Right lobe of liver (tissue), 6 donors: ENCODE measurements around the gene DDX25. TPM values are rescaled to one million over a fixed set of nuclear protein-coding genes. Genes with fewer than 3 reads are reported as not detected.

Source experiments
- ATAC-seq, 4 donors: fragments of 200-7000 bp; cut with Tn5 transposase; one replicate each; pipeline ENCODE4 v1.9.1; 2020; ENCODE audit warnings: mild to moderate bottlenecking in 4 of 4, moderate library complexity in 4 of 4
- DNase-seq, 3 donors: peaks; one replicate each; pipeline ENCODE4 v3.0.0-alpha.2; 2020
- H3K27ac ChIP-seq, 3 donors: fragments of 200-600 bp; one replicate each; pipeline ENCODE4 v1.8.0; 2022
- H3K27me3 ChIP-seq, 2 donors: fragments of 200-600 bp; one replicate each; pipeline ENCODE4 v1.8.0; 2022
- H3K36me3 ChIP-seq, 4 donors: fragments of 200-600 bp; sonication (generic) in 1 of 4; one replicate each; pipeline versions ENCODE4 v1.5.1 to v1.8.0; 2017 to 2022; ENCODE audit warnings: control low read depth in 1 of 4
- H3K4me1 ChIP-seq, 4 donors: fragments of 200-600 bp; sonication (generic) in 1 of 4; one replicate each; pipeline versions ENCODE4 v1.5.1 to v1.8.0; 2017 to 2022; ENCODE audit warnings: control low read depth in 1 of 4
- H3K4me3 ChIP-seq, 3 donors: fragments of 200-600 bp; one replicate each; pipeline ENCODE4 v1.8.0; 2022
- H3K9me3 ChIP-seq, 4 donors: fragments of 200-600 bp; sonication (generic) in 1 of 4; one replicate each; pipeline versions ENCODE4 v1.5.1 to v1.8.0; 2017 to 2022; ENCODE audit warnings: control low read depth in 1 of 4
- CTCF ChIP-seq, 4 donors: fragments of 200-600 bp in 3 of 4; fragments of 450-650 bp in 1 of 4; IDR thresholded peaks; one replicate each; pipeline versions ENCODE4 v1.5.1 to v1.8.0; 2016 to 2022; ENCODE audit warnings: antibody characterized with exemption in 4 of 4, mild to moderate bottlenecking in 2 of 4
- POLR2A ChIP-seq: fragments of 450-650 bp; IDR thresholded peaks from one replicate; pipeline ENCODE4 v1.6.1; 2017; ENCODE audit warnings: antibody characterized with exemption, mild to moderate bottlenecking
- WGBS: methylation state at CpG from one replicate; pipeline ENCODE4 v1.1.6; 2018; ENCODE audit warnings: low coverage, low lambda C conversion rate; ENCODE audit not compliant: insufficient coverage; ENCODE audit errors: missing lambda C conversion rate; 5-methylcytosine and 5-hydroxymethylcytosine counted together
- intact Hi-C, 2 donors: fragments of 100-400 bp; cut with DNase I; formaldehyde crosslinking; loops; one replicate each; pipeline versions ENCODE4 v1.11.2 to v1.14.1; 2022
- total RNA-seq, 6 experiments: library from RNA; depleted of rRNA in 2 of 6; stranded (reverse); fragments of >200 nt in 2 of 6; fragmentation: NEBNext Ultra II Directional in 3 of 6; extraction: Animal tissue kit (Norgen Biotek cat#: 25700) in 3 of 6; gene quantifications; one replicate each; pipeline versions ENCODE4 v1.1.0 to v1.2.4, GENCODE V29; 2016 to 2023
- donor health status: DM: no; HTN: yes; CAD: no.
- donor health status: DM: no; HTN: no; CAD: no.
- donor health status: DM: no; HTN: no; CAD: no.
- donor health status: DM: no; HTN: yes; CAD: no.
- donor health status: DM: no; HTN: yes; CAD: no.

Gene DDX25
- total RNA-seq, 6 experiments from 2014 or later = 0.17 to 0.28 (median 0.21) TPM; not detected in 2

GRCh38 chr11:125977333-125977732 is 73.0 kb downstream of the DDX25 start:
- WGBS = 87% methylated on average over 3 of the region's 3 CpGs
- intact Hi-C loops = no loop called here
- H3K4me3 ChIP-seq = no peak overlapping the region
- no peak for TF ChIP-seq POLR2A
- TF ChIP-seq CTCF (IDR thresholded peaks at IDR 0.05) = no peak
- H3K27me3 ChIP-seq = no peaks in the 10 kb centered on the region
- H3K27ac ChIP-seq = no peak overlapping the region
- H3K36me3 ChIP-seq = no peaks in the 10 kb centered on the region
- no peak for DNase-seq
- ATAC-seq = no peak
- H3K9me3 ChIP-seq = no peaks in the 10 kb centered on the region
- peaks cover 0 to 7% (median 3%) of the 10 kb centered on the region in 4 donors for H3K4me1 ChIP-seq

GRCh38 chr11:125978181-125978716 is 73.9 kb downstream of the DDX25 start:
- intact Hi-C loops = no loop called here
- no peaks in the 10 kb centered on the region for H3K27me3 ChIP-seq
- no peaks in the 10 kb centered on the region for H3K36me3 ChIP-seq
- 62% methylated on average over 6 of the region's 6 CpGs for WGBS
- ATAC-seq (no peak), DNase-seq (no peak)
- H3K9me3 ChIP-seq = no peaks in the 10 kb centered on the region
- peaks cover 0 to 7% (median 3%) of the 10 kb centered on the region in 4 donors for H3K4me1 ChIP-seq
- no peak for TF ChIP-seq POLR2A
- TF ChIP-seq CTCF (IDR thresholded peaks at IDR 0.05) = no peak
- H3K27ac ChIP-seq = peak overlapping the region in 1 of 3 donors; percentile 38
- H3K4me3 ChIP-seq = no peak overlapping the region

Other genes with a start within 250 kb of the DDX25 start
- not detected for gene ACRV1, start 223.7 kb upstream of the DDX25 start, total RNA-seq
- not detected for gene PATE1, start 158.2 kb upstream of the DDX25 start, total RNA-seq
- not detected for gene PATE2, start 125.7 kb upstream of the DDX25 start, total RNA-seq
- not detected for gene PATE3, start 116.4 kb upstream of the DDX25 start, total RNA-seq
- not detected for gene PATE4, start 71.2 kb upstream of the DDX25 start, total RNA-seq
- gene HYLS1, start 16.8 kb upstream of the DDX25 start, total RNA-seq = 1 to 10 TPM; 1.7 to 3.5 (median 3.2) TPM
- gene PUS3, start 1.3 kb upstream of the DDX25 start, total RNA-seq = 10 to 100 TPM; 11.8 to 24.7 (median 17.4) TPM
- gene VSIG10L2, start 41.5 kb downstream of the DDX25 start, total RNA-seq = under 1 TPM in 1 of 6 experiments, not detected in 5; 0.06 TPM
- gene CDON, start 158.4 kb downstream of the DDX25 start, total RNA-seq = 1 to 10 TPM; 1.8 to 4.1 (median 3.3) TPM